OCI-LY1 (cell line): ENCODE measurements around the gene PPP2R2C.

Experiments used
- H2AFZ ChIP-seq: fragments of 200-600 bp; sonication (generic), shearing (Covaris generic); 2 replicates; pipeline ENCODE4 v1.6.0; 2014; ENCODE audit warnings: antibody characterized with exemption, mild to moderate bottlenecking, low read length
- H3F3A ChIP-seq: fragments of 200-600 bp; sonication (generic), shearing (Covaris generic); 2 replicates; pipeline ENCODE4 v1.6.0; 2014; ENCODE audit warnings: mild to moderate bottlenecking, antibody characterized with exemption, low read length, moderate library complexity; ENCODE audit not compliant: insufficient read depth
- H3K27ac ChIP-seq: fragments of 200-600 bp; sonication (generic); 2 replicates; pipeline ENCODE4 v1.5.1; 2014; ENCODE audit warnings: low read length, mixed run types, mild to moderate bottlenecking, low read depth; ENCODE audit not compliant: poor library complexity, severe bottlenecking
- H3K27me3 ChIP-seq: fragments of 200-600 bp; sonication (generic); 2 replicates; pipeline ENCODE4 v1.6.0; 2014; ENCODE audit warnings: antibody characterized with exemption, mild to moderate bottlenecking, low read length, moderate library complexity; ENCODE audit not compliant: insufficient read depth
- H3K36me3 ChIP-seq: fragments of 200-600 bp; sonication (generic); 2 replicates; pipeline ENCODE4 v1.6.1; 2014; ENCODE audit warnings: mild to moderate bottlenecking, antibody characterized with exemption, low read length, moderate library complexity, mixed read lengths; ENCODE audit not compliant: insufficient read depth
- H3K4me1 ChIP-seq: fragments of 200-600 bp; sonication (generic); 2 replicates; pipeline ENCODE4 v1.5.1; 2014; ENCODE audit warnings: mild to moderate bottlenecking, low read length, moderate library complexity; ENCODE audit not compliant: insufficient read depth, severe bottlenecking
- H3K4me2 ChIP-seq: fragments of 200-600 bp; sonication (generic), shearing (Covaris generic); 2 replicates; pipeline ENCODE4 v1.6.1; 2014; ENCODE audit warnings: low read length
- H3K4me3 ChIP-seq: fragments of 200-600 bp; sonication (generic); 2 replicates; pipeline ENCODE4 v1.5.1; 2014; ENCODE audit warnings: low read length, low read depth, mild to moderate bottlenecking, mixed read lengths; ENCODE audit not compliant: poor library complexity, severe bottlenecking
- H3K79me2 ChIP-seq: fragments of 200-600 bp; shearing (Covaris generic); 2 replicates; pipeline ENCODE4 v1.6.1; 2016; ENCODE audit warnings: mixed run types, low read length, mixed read lengths; ENCODE audit not compliant: insufficient read depth
- H3K9ac ChIP-seq: fragments of 200-600 bp; sonication (generic), shearing (Covaris generic); 2 replicates; pipeline ENCODE4 v1.6.1; 2014; ENCODE audit warnings: mild to moderate bottlenecking, low read length, mixed read lengths
- H3K9me2 ChIP-seq: fragments of 200-600 bp; sonication (generic), shearing (Covaris generic); 2 replicates; pipeline ENCODE4 v1.6.1; 2014; ENCODE audit warnings: low read depth, mild to moderate bottlenecking, low read length, mixed read lengths
- H3K9me3 ChIP-seq: fragments of 200-600 bp; shearing (Covaris generic); 2 replicates; pipeline ENCODE4 v1.6.1; 2014; ENCODE audit warnings: low read length, mixed read lengths
- H4K20me1 ChIP-seq: fragments of 200-600 bp; sonication (generic), shearing (Covaris generic); 2 replicates; pipeline ENCODE4 v1.6.0; 2016; ENCODE audit warnings: mild to moderate bottlenecking, low read length; ENCODE audit not compliant: insufficient read depth
- CTCF ChIP-seq: fragments of 200-600 bp; sonication (generic), shearing (Covaris generic); IDR thresholded peaks from 2 replicates; pipeline ENCODE4 v1.5.1; 2017; ENCODE audit warnings: mild to moderate bottlenecking, antibody characterized with exemption, low read length, moderate library complexity, mixed read lengths
- EZH2 ChIP-seq: fragments of 200-600 bp; sonication (generic), shearing (Covaris generic); IDR thresholded peaks from 2 replicates; pipeline ENCODE4 v1.8.0; 2017; ENCODE audit warnings: borderline replicate concordance, mixed run types, mild to moderate bottlenecking, antibody characterized with exemption, low read length, moderate library complexity, mixed read lengths

PPP2R2C gene

GRCh38 chr4:6327220-6327917, 145.0 kb downstream of the PPP2R2C start:
- H3K79me2 ChIP-seq, result no peaks in the 10 kb centered on the region
- H3K4me2 ChIP-seq, result no peak overlapping the region
- H2AFZ ChIP-seq, result no peak overlapping the region
- no peaks in the 10 kb centered on the region for H3K27me3 ChIP-seq
- no peak overlapping the region for H3K27ac ChIP-seq
- peak; percentile 55 for TF ChIP-seq CTCF
- TF ChIP-seq EZH2, result no peak
- no peaks in the 10 kb centered on the region for H3F3A ChIP-seq
- no peaks in the 10 kb centered on the region for H3K36me3 ChIP-seq
- H3K4me3 ChIP-seq, result no peak overlapping the region
- no peaks in the 10 kb centered on the region for H3K4me1 ChIP-seq
- no peaks in the 10 kb centered on the region for H3K9me2 ChIP-seq
- H3K9ac ChIP-seq, result no peak overlapping the region
- no peaks in the 10 kb centered on the region for H4K20me1 ChIP-seq
- no peaks in the 10 kb centered on the region for H3K9me3 ChIP-seq

- no peaks in the 10 kb centered on the region for H3K4me1 ChIP-seq
- no peak overlapping the region for H3K9ac ChIP-seq
- no peaks in the 10 kb centered on the region for H3K27me3 ChIP-seq
- H2AFZ ChIP-seq, result no peak overlapping the region
- H3K4me2 ChIP-seq, result no peak overlapping the region
- H3K9me2 ChIP-seq, result no peaks in the 10 kb centered on the region
- H4K20me1 ChIP-seq, result no peaks in the 10 kb centered on the region
- H3F3A ChIP-seq, result no peaks in the 10 kb centered on the region
- H3K36me3 ChIP-seq, result no peaks in the 10 kb centered on the region
- no peaks in the 10 kb centered on the region for H3K79me2 ChIP-seq
- H3K9me3 ChIP-seq, result no peaks in the 10 kb centered on the region
- TF ChIP-seq EZH2 (no peak), CTCF (no peak)
- no peak overlapping the region for H3K27ac ChIP-seq
- H3K4me3 ChIP-seq, result no peak overlapping the region
These were observed 145.9 kb downstream of the PPP2R2C start for GRCh38 chr4:6326312-6327060.

GRCh38 chr4:6325788-6326290, 146.6 kb downstream of the PPP2R2C start:
- no peak for TF ChIP-seq EZH2
- TF ChIP-seq CTCF, result no peak
- Histone ChIP-seq H2AFZ (no peak overlapping the region), H3K9me2 (no peaks in the 10 kb centered on the region), H3K9me3 (no peaks in the 10 kb centered on the region), H3K79me2 (no peaks in the 10 kb centered on the region), H3K27ac (no peak overlapping the region), H3K36me3 (no peaks in the 10 kb centered on the region), H3K4me3 (no peak overlapping the region), H3K9ac (no peak overlapping the region), H3F3A (no peaks in the 10 kb centered on the region), H4K20me1 (no peaks in the 10 kb centered on the region), H3K27me3 (no peaks in the 10 kb centered on the region), H3K4me2 (no peak overlapping the region), H3K4me1 (no peaks in the 10 kb centered on the region)
